Epithelial cell of proximal tubule (primary cell): ENCODE results near the gene AP1G2. TPM values are rescaled to one million over a fixed set of nuclear protein-coding genes. Genes with fewer than 3 reads are reported as not detected.
"Not testable (repeated sequence)": the region's sequence is repeated elsewhere in the genome, so short reads cannot be mapped to it uniquely, and the experiment has no call there.

Source experiments
- DNase-seq: peaks from one replicate; pipeline ENCODE4 v3.0.0-alpha.2; 2011; ENCODE audit warnings: low read depth
- H3K4me3 ChIP-seq: 2 replicates; pipeline ENCODE4 v1.5.1; 2011; ENCODE audit warnings: low read depth, mild to moderate bottlenecking, low read length
- CTCF ChIP-seq: conservative IDR thresholded peaks from 2 replicates; pipeline ENCODE4 v1.5.1; 2012; ENCODE audit warnings: low read depth, mild to moderate bottlenecking, low read length
- total RNA-seq: library from RNA; depleted of rRNA; stranded (reverse); fragments of >200 nt; gene quantifications from 2 replicates; pipeline ENCODE4 v1.2.3, GENCODE V29; 2015

The AP1G2 gene
- total RNA-seq, 1 donor from 2014 or later, result 89.9 TPM

GRCh38 chr14:23590198-23590597 lies 22.6 kb upstream of the AP1G2 start:
- no peak for TF ChIP-seq CTCF
- no peak for DNase-seq
- H3K4me3 ChIP-seq, result no peak overlapping the region

GRCh38 chr14:23589606-23590005 lies 22.0 kb upstream of the AP1G2 start:
- DNase-seq, result no peak
- no peak for TF ChIP-seq CTCF

GRCh38 chr14:23588884-23589598 lies 21.4 kb upstream of the AP1G2 start:
- DNase-seq, result peak; percentile 35
- H3K4me3 ChIP-seq, result no peak overlapping the region
- peak; percentile 86 for TF ChIP-seq CTCF

More at GRCh38 chr14:23589606-23590005, 22.0 kb upstream of the AP1G2 start:
- no peak overlapping the region for H3K4me3 ChIP-seq

- not testable (repeated sequence) for DNase-seq, H3K4me3 ChIP-seq
Observed at GRCh38 chr14:23584527-23585203, 17.1 kb upstream of the AP1G2 start.

- not testable (repeated sequence) for DNase-seq
Observed at GRCh38 chr14:23583761-23584526, 16.4 kb upstream of the AP1G2 start.

GRCh38 chr14:23582906-23583760 lies 15.5 kb upstream of the AP1G2 start:
- H3K4me3 ChIP-seq, result no peak overlapping the region
- TF ChIP-seq CTCF, result no peak
- DNase-seq, result no peak

More at GRCh38 chr14:23583761-23584526, 16.4 kb upstream of the AP1G2 start:
- not testable (repeated sequence) for H3K4me3 ChIP-seq

- DNase-seq, result no peak
- no peak overlapping the region for H3K4me3 ChIP-seq
- TF ChIP-seq CTCF, result no peak
Observed at GRCh38 chr14:23580948-23581281, 13.3 kb upstream of the AP1G2 start.
